Measurements from ENCODE around the gene NFIA. TPM values are rescaled to one million over a fixed set of nuclear protein-coding genes. Genes with fewer than 3 reads are reported as not detected.

Gene NFIA
- polyA plus RNA-seq, 1 donor (not counting 4 experiments of a cell fraction or from before 2014, with no cell fraction given): 14.7 TPM

GRCh38 chr1:61400131-61400770, 317.9 kb downstream of the NFIA start:
- FAIRE-seq: no peak
- no peaks in the 10 kb centered on the region for H3K79me2 ChIP-seq (ENCODE audit: control insufficient read depth, insufficient read depth, low read length)
- no peak overlapping the region for H3K4me2 ChIP-seq (ENCODE audit: control insufficient read depth, extremely low read depth, insufficient read depth, low read depth, low read length)
- no peak overlapping the region for H3K27ac ChIP-seq (ENCODE audit: control insufficient read depth, insufficient read depth, low read length)
- H3K9me3 ChIP-seq (ENCODE audit: control insufficient read depth, low read depth, low read length): no peaks in the 10 kb centered on the region
- dilution Hi-C loops (cut with MboI; ENCODE audit: extremely low pct_ligation_motif_present, low sequenced_read_pairs): no loop called here
- TF ChIP-seq, protein P1, sequence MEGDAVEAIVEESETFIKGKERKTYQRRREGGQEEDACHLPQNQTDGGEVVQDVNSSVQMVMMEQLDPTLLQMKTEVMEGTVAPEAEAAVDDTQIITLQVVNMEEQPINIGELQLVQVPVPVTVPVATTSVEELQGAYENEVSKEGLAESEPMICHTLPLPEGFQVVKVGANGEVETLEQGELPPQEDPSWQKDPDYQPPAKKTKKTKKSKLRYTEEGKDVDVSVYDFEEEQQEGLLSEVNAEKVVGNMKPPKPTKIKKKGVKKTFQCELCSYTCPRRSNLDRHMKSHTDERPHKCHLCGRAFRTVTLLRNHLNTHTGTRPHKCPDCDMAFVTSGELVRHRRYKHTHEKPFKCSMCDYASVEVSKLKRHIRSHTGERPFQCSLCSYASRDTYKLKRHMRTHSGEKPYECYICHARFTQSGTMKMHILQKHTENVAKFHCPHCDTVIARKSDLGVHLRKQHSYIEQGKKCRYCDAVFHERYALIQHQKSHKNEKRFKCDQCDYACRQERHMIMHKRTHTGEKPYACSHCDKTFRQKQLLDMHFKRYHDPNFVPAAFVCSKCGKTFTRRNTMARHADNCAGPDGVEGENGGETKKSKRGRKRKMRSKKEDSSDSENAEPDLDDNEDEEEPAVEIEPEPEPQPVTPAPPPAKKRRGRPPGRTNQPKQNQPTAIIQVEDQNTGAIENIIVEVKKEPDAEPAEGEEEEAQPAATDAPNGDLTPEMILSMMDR (optimal IDR thresholded peaks at IDR 0.05 in 1 of 3, IDR thresholded peaks at IDR 0.05 in 1 of 3, conservative IDR thresholded peaks at IDR 0.05 in 1 of 3; ENCODE audit: extremely low read depth in 1 of 3, insufficient read depth in 2 of 3, low read length in 3 of 3): no peak
- TF ChIP-seq EZH2 (IDR thresholded peaks at IDR 0.05; ENCODE audit: low read length): no peak
- no peak for DNase-seq (ENCODE audit: low read depth, low spot score)
- no peak overlapping the region for H3K9ac ChIP-seq (ENCODE audit: control insufficient read depth, extremely low read depth, insufficient read depth, low read length)
- no peak overlapping the region for H2AFZ ChIP-seq (ENCODE audit: control insufficient read depth, low read length)
- no peak overlapping the region for H3K4me3 ChIP-seq (ENCODE audit: control insufficient read depth in 2 of 3, extremely low read depth in 1 of 3, insufficient read depth in 2 of 3, low read depth in 1 of 3, low read length in 3 of 3)
- no peaks in the 10 kb centered on the region for H3K36me3 ChIP-seq (ENCODE audit: control insufficient read depth in 2 of 2, extremely low read depth in 1 of 2, insufficient read depth in 2 of 2, low read length in 2 of 2)
- H3K9me1 ChIP-seq (ENCODE audit: control insufficient read depth, extremely low read depth, insufficient read depth, low read length): no peaks in the 10 kb centered on the region
- H3K4me1 ChIP-seq (ENCODE audit: control insufficient read depth, extremely low read depth, insufficient read depth, low read length): no peaks in the 10 kb centered on the region
- H3K27me3 ChIP-seq (ENCODE audit: control insufficient read depth, extremely low read depth, insufficient read depth, low read length): no peaks in the 10 kb centered on the region
- H4K20me1 ChIP-seq (ENCODE audit: control insufficient read depth, extremely low read depth, insufficient read depth, low read length): no peaks in the 10 kb centered on the region

GRCh38 chr1:61400997-61401396, 318.6 kb downstream of the NFIA start:
- DNase-seq (ENCODE audit: low read depth, low spot score) (no peak), FAIRE-seq (no peak)
- Histone ChIP-seq H4K20me1 (ENCODE audit: control insufficient read depth, extremely low read depth, insufficient read depth, low read length) (no peaks in the 10 kb centered on the region), H3K79me2 (ENCODE audit: control insufficient read depth, insufficient read depth, low read length) (no peaks in the 10 kb centered on the region), H3K9me1 (ENCODE audit: control insufficient read depth, extremely low read depth, insufficient read depth, low read length) (no peaks in the 10 kb centered on the region), H3K9ac (ENCODE audit: control insufficient read depth, extremely low read depth, insufficient read depth, low read length) (no peak overlapping the region), H2AFZ (ENCODE audit: control insufficient read depth, low read length) (no peak overlapping the region), H3K27me3 (ENCODE audit: control insufficient read depth, extremely low read depth, insufficient read depth, low read length) (no peaks in the 10 kb centered on the region), H3K9me3 (ENCODE audit: control insufficient read depth, low read depth, low read length) (no peaks in the 10 kb centered on the region), H3K36me3 (ENCODE audit: control insufficient read depth in 2 of 2, extremely low read depth in 1 of 2, insufficient read depth in 2 of 2, low read length in 2 of 2) (no peaks in the 10 kb centered on the region), H3K4me1 (ENCODE audit: control insufficient read depth, extremely low read depth, insufficient read depth, low read length) (no peaks in the 10 kb centered on the region), H3K27ac (ENCODE audit: control insufficient read depth, insufficient read depth, low read length) (no peak overlapping the region), H3K4me3 (ENCODE audit: control insufficient read depth in 2 of 3, extremely low read depth in 1 of 3, insufficient read depth in 2 of 3, low read depth in 1 of 3, low read length in 3 of 3) (no peak overlapping the region), H3K4me2 (ENCODE audit: control insufficient read depth, extremely low read depth, insufficient read depth, low read depth, low read length) (no peak overlapping the region)
- dilution Hi-C loops (cut with MboI; ENCODE audit: extremely low pct_ligation_motif_present, low sequenced_read_pairs): no loop called here
- no peak for TF ChIP-seq EZH2 (IDR thresholded peaks at IDR 0.05; ENCODE audit: low read length)
- TF ChIP-seq, protein P1 (optimal IDR thresholded peaks at IDR 0.05 in 1 of 3, IDR thresholded peaks at IDR 0.05 in 1 of 3, conservative IDR thresholded peaks at IDR 0.05 in 1 of 3; ENCODE audit: extremely low read depth in 1 of 3, insufficient read depth in 2 of 3, low read length in 3 of 3): no peak
